HL-60 (cell line): ENCODE data around the gene IGSF22.

ENCODE experiments used
- POLR2AphosphoS5 ChIP-seq: IDR thresholded peaks from 2 replicates; pipeline ENCODE4 v1.6.1; 2012; ENCODE audit warnings: low read depth
- TF ChIP-seq, protein P1 (sequence below): IDR thresholded peaks from one replicate; pipeline ENCODE4 v1.5.1; 2011; ENCODE audit warnings: low read length, control low read depth, inconsistent platforms; ENCODE audit not compliant: insufficient read depth

DNA sequence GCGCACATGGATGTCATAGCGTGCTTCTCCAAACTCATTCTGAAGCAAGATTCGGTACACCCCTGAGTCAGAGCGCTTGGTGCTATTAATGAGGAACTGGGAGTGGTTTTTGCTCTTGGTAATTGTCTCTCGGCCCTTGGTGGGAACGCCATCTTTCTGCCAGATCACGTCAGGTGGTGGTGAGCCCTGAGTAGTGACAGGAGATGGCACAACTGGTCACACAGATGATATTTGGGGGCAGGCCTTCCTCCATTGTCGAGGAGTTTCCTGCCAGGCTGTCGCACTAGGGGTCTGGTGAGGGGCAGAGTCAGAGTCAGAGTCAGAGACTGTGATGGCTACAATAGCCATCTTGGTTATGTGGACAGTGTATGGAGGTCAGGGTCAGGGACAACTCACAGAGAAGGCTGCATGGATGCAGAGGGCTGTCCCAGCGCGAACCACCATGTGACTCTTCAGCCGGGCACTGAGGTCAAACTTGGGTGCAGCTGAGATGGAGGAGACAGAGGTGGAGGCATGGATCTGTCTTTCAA is 18.1 kb downstream of the IGSF22 start:
- TF ChIP-seq, protein P1, sequence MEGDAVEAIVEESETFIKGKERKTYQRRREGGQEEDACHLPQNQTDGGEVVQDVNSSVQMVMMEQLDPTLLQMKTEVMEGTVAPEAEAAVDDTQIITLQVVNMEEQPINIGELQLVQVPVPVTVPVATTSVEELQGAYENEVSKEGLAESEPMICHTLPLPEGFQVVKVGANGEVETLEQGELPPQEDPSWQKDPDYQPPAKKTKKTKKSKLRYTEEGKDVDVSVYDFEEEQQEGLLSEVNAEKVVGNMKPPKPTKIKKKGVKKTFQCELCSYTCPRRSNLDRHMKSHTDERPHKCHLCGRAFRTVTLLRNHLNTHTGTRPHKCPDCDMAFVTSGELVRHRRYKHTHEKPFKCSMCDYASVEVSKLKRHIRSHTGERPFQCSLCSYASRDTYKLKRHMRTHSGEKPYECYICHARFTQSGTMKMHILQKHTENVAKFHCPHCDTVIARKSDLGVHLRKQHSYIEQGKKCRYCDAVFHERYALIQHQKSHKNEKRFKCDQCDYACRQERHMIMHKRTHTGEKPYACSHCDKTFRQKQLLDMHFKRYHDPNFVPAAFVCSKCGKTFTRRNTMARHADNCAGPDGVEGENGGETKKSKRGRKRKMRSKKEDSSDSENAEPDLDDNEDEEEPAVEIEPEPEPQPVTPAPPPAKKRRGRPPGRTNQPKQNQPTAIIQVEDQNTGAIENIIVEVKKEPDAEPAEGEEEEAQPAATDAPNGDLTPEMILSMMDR, result no peak
- no peak for TF ChIP-seq POLR2AphosphoS5
